Fibroblast of skin of back (primary cell): ENCODE measurements around the gene ALK.

Experiments
- DNase-seq: peaks from one replicate; pipeline ENCODE4 v3.0.0-alpha.2; 2013

ALK gene

GRCh38 chr2:29351248-29351647 lies 570.1 kb downstream of the ALK start:
- no peak for DNase-seq

DNA sequence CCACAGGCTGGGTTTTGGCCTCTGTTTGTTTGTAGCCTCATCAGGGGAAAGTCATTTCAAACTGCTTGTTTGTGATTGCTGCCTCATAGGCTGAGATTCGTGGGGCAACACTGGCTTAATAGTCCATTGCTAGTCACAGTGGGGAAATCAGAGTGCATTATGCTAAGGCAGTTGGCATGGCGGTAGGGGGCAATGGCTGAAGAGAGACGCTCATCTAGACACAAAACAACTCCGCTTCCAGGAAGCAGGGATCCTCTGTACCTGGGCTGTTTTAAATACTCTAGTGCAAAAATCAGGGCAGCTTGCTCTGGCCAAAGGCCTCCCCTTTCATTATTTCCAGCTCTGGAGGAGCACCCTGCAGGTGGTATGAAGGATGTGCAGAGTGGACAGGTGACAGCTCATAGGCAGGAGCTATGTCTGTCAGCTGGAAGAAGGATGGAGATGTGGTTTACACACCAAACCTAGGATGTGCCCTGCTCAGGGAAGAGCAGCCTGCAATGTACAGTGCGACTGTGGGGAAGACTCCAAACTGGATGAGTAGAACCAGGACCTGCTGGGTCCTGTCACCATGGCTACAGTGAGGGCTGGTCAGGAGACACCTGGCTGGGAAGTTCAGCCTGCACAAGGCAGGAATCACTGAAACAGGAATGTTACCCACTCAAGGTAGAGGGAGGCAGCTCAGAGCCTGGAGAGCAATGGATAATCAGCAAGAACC lies 571.9 kb downstream of the ALK start:
- DNase-seq: no peak

DNA sequence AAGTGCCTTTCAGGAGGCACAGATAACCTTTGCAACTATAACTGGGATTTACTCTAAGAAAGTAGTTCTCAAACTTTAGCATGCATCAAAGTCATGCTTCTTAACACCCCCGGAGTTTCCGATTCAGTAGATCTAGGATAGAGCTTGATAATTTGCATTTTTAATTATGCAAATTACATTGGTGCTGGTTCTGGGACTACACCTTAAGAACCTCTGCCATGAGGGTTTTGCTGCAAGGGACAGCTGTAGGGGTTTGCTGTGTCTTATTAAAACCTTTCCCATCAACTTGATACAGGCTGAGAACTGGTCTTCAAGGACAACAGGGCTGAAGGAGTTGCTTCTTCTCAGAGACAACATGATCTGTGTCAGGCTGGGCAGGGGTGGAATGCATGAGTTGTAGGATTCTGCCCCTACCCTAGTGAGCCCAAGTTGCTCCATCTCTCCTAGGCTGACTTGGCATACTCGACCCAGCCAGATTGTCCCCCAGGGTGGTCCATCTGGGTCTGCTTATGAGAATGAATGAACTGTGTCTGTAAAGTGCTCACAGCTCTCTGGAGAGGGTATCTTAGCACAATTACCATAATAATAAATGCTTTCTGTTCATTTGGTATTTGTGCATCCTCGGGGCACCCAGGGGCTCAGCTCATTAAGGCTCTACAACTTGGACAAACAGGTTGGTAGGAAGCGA lies 573.5 kb downstream of the ALK start:
- no peak for DNase-seq

GRCh38 chr2:29345236-29345635 lies 576.1 kb downstream of the ALK start:
- DNase-seq: no peak

DNA sequence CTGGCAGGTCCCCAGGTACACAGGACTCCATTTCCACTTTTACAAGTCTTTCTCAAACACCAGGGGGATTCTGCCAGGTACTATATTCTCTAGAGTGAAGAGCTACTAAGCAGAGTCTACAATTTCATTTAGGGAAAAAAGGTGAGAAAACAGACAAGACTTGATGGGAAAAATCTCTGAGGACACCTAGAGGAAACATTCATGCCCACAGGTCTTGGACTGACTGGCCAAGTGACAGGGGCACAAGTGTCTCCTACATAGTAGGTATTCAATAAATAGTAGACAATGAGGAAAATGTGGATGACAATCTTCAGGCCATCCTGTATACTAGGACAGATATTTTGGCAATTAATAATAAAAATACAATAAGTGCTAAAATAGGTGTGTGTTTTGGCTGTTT lies 577.6 kb downstream of the ALK start:
- no peak for DNase-seq

DNA sequence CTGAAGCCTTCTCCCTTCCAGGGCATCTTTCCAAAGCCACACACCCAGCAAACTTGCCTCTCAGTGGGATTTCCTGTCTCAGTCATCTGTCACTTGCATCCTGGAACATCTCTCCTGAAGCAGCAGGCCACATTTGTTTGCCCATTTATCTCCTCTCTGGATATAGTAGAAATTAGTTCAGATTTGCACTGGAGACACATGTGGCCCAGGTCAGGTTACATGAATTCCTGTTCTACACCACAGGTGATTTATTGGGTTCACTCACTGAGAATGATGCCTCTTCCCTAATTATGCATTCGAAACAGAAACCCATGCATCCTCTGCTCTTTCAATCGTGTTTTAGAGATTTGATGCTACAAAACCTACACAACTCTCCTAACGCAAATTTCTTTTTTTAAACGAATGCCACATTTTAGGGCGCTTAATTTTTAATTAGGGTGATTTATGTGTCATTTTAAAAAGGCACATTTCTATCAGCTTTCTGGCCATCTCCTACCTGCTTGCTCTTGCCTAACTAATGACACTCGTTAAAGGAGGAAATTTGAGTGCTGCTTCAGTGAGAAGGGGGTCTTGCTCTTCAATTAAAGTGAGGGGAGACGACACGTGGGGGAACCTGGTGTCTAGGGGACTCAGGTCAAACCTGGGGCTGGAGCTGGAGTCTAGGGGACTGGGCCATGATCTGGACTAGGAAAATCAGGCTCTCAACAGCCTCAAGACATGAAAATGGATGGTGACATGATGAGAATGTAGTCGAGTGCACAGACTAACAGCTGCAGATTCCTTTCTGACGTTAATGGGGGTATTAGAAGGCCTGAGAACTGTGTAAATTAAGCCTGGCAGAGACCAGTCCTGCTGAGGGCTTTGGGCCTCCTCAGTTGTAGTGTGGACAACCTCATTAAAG lies 584.8 kb downstream of the ALK start:
- DNase-seq: no peak

DNA sequence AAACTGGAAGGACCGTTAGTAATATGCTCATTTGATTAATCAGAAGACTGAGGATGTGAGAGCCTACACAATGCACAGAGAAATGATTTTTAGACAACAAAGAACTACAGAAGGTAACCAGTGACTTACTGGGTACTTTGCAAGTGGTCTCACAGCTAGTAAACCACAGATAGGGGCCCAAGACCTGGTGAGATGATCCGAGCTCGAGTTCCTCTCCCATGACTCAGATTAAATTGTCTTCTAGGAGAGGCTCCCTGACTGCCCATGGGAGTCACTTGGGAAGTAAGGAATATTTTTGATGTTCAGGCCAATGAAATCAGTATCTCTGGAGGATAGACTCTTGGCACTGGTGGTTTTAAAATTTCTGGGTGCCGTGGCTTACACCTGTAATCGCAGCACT lies 586.0 kb downstream of the ALK start:
- no peak for DNase-seq

- DNase-seq: no peak
Observed at GRCh38 chr2:29334706-29335105, 586.7 kb downstream of the ALK start.

DNA sequence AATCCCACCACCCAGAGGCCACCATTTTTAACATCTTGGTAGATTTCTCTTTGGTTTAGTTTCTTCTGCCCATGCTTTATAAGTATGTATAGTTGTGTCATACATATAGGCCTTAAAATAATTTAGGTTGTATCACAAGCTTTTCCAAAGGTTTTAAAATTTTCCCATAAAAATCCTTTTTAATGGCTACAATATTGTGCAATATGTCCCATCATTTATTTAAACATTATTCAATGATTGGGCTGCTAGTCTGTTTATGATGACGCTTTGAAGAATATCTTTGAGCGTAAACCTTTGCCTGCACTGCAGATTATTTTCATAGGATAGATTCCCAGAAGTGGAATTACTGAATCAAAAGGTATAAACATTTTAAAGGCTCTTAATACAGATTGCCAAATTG lies 588.8 kb downstream of the ALK start:
- DNase-seq: no peak

DNA sequence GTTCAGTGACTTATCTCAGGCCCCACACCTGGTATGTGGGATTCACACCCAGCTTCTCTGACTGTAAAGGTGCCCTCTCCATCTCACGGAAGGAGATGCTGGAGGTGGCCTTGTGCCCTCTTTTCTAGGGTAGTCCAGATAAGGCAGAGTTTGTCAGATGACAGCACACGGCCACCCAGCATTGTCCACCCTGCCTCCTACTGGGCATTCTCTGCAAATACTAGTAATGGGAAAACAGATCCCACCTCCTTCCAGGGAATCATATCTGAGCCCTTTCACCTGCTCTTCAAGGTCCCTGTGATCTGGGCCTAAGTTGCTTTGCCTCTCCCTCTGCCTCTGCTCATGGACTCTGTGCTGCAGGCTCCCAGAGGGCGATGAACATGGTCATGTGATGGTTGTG lies 591.5 kb downstream of the ALK start:
- no peak for DNase-seq

- DNase-seq: no peak
Observed at GRCh38 chr2:29326926-29327325, 594.5 kb downstream of the ALK start.

- no peak for DNase-seq
Observed at GRCh38 chr2:29325544-29325943, 595.8 kb downstream of the ALK start.

DNA sequence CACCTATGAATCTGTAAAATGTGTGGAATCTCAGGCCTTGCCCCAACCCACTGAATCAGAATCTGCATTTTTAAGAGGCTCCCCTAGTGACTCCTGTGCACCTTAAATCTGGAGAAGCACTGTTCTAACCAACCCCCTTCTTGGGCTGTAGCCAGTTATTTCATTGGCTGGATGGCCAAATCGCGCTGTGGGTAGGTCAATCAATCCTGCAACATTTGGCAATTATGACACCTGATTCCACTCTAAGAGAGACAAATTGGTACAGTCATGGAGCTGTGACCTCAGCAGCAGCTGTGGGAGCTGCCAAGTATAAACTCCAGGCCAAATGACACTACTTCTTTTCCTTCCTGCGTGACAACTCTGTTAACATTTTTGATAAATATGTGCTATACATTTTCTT lies 597.4 kb downstream of the ALK start:
- DNase-seq: peak; percentile 27

DNA sequence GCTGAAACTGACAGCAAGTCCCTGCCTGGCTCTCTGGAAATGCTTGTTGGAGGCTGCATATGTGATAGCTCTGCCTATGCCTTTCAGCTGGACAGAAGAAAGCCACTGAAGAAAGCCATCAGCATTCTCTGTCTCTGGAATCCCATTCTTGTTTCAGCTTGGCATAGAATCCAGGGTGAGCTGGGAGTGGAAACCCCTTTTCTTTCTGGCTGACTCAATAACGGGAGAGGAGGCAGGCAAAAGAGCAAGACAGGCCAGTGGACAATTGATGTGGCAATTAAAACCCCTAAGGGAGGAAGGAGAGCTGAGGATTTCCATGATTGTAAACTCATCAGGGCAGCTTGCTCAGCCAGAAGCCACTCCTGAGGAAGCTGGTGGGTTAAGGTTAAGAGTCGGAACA lies 598.1 kb downstream of the ALK start:
- DNase-seq: no peak

DNA sequence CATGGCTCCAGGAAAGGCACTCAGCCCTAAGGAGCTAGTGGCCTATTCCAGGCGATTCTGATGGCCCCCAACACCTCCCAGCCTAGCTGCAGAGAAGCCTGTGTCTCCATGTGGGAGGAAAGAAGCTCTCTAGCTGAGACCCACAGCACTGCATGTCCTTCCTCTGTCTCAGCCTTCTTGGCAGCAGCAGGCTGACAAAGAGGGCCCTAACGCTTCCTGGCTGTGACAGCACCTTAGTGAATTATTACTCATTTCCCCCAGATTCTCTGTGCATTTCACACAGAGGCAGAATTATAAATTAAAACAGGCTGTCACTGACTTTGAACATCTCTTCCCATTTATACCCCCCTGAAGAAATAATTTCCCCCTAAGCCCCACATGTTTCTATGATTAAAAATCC lies 599.4 kb downstream of the ALK start:
- DNase-seq: peak; percentile 75

DNA sequence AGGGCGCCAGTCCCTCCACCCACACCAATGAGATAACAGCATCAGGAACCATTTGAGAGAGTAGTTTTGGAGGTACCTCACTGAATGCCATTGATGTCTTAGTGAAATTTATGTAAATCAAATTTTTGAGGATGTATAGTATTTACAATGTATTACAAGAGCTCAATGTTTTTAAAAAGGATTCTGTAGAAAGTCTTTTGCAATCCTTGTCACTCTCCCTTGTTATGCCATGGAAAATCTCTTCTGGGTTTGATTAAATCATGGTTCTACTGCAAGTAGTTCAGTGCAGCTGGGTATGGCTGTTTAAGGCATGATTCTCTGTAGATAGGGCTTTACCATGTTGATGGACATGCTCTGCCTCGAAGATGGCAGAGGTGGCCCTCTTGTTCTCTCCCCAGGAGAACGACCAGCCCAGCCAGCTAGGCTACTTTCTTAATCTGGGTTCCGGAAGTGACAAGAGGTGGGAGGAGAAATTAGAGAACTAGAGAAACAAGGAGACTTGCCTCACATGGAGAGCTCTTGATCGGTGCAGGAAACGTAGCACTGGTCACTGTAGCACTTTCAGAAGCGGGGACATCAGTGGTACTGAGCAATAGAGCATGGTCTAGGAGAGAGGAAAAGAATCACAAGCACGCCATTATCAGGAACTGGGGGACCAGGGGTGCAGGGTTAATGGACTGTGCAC lies 603.4 kb downstream of the ALK start:
- no peak for DNase-seq

DNA sequence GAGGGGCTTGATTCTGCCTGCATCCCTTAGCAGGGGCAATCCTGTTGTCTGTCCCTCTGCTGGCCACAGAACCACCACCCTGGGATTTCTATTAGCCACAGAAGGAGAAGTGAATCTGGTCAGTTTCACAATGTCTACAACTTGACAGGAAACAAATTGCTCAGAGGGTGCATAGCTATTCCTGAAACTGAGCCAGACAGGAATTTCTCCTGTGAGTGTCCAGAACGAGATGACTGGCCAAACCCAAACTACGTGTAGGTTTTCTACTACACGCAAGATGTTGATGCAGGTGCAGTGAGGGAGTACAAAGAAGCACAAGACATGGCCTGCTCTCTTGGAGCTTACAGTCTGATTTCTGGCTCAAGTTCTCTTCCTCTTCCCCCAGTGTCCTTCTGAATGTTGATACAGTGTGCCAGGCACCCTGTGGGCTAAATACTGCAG lies 604.3 kb downstream of the ALK start:
- DNase-seq: peak; percentile 32

GRCh38 chr2:29314816-29315571 lies 606.4 kb downstream of the ALK start:
- DNase-seq: peak; percentile 55

GRCh38 chr2:29311458-29311857 lies 609.9 kb downstream of the ALK start:
- no peak for DNase-seq

DNA sequence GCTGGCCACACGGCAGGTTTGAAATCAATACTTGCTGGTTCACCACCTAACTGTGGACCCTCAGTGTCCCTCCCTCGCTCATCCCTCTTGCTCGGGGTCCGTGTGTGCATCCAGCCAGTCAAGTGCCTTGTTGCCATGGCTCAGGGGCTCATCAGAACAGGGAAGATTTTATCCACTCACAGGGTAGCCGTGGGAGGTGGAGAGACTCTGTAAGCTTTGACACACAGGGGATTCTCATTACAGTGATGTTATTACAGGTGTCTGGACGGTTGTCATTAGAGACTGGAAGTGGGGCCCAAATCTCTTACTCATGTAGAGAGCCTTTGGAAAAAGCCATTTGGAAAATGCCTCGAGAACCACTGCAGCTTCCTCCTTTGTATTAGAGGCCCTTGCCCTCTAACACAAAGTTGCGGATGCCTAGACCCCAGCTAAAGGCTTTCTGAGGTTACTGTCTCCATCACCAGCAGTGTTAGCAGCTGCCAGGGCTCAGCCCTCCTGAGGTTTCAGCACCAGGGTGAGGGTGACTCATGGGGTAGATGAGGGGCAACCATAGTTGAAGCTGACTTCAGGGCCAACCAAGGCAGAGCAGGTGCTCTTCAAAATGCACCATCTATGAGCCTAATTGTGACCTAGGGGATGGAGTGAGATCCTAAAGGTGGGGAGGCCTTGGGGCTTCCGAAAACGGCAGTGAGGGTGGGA lies 610.6 kb downstream of the ALK start:
- DNase-seq: no peak
